ENCODE results near the gene ANAPC7.
"Not testable (repeated sequence)": the region's sequence is repeated elsewhere in the genome, so short reads cannot be mapped to it uniquely, and the experiment has no call there.

- not testable (repeated sequence) for TF ChIP-seq CTCF (tag by site-specific recombination; IDR thresholded peaks at IDR 0.05); GLIS2 (tag by site-specific recombination; IDR thresholded peaks at IDR 0.05); ZFP3 (tag by site-specific recombination; IDR thresholded peaks at IDR 0.05; ENCODE audit: low read depth); ZNF211 (tag by site-specific recombination; IDR thresholded peaks at IDR 0.05; ENCODE audit: low read depth); ZBTB8A (tag by site-specific recombination; IDR thresholded peaks at IDR 0.05); KLF17 (tag by site-specific recombination; IDR thresholded peaks at IDR 0.05); MYNN (tag by site-specific recombination; IDR thresholded peaks at IDR 0.05; ENCODE audit: borderline replicate concordance)
- TF ChIP-seq, protein P1, sequence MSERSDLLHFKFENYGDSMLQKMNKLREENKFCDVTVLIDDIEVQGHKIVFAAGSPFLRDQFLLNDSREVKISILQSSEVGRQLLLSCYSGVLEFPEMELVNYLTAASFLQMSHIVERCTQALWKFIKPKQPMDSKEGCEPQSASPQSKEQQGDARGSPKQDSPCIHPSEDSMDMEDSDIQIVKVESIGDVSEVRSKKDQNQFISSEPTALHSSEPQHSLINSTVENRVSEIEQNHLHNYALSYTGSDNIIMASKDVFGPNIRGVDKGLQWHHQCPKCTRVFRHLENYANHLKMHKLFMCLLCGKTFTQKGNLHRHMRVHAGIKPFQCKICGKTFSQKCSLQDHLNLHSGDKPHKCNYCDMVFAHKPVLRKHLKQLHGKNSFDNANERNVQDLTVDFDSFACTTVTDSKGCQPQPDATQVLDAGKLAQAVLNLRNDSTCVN (tag by site-specific recombination; optimal IDR thresholded peaks at IDR 0.05), result not testable (repeated sequence)
Measured at GRCh38 chr12:110420644-110421043, 17.1 kb upstream of the ANAPC7 start.

Data from HEK293 (cell line).